Brain microvascular endothelial cell (primary cell): Measurements from ENCODE around the gene NEK2.

ENCODE experiments used
- DNase-seq: peaks from one replicate; pipeline ENCODE4 v3.0.0-alpha.2; 2020
- H3K27ac ChIP-seq: fragments of 250-450 bp; sonication (Bioruptor Pico); 2 replicates; pipeline ENCODE4 v1.5.1; 2020; ENCODE audit warnings: mild to moderate bottlenecking, moderate library complexity
- H3K27me3 ChIP-seq: fragments of 250-450 bp; sonication (Bioruptor Pico); replicated peaks from 2 replicates; pipeline ENCODE4 v1.5.1; 2020; ENCODE audit warnings: mild to moderate bottlenecking
- H3K36me3 ChIP-seq: fragments of 250-450 bp; sonication (Bioruptor Pico); replicated peaks from 2 replicates; pipeline ENCODE4 v1.5.1; 2020; ENCODE audit warnings: mild to moderate bottlenecking
- H3K4me3 ChIP-seq: 2 replicates; pipeline ENCODE4 v1.5.1; 2011; ENCODE audit warnings: low read depth, mild to moderate bottlenecking, control low read depth, low read length, moderate library complexity
- CTCF ChIP-seq: IDR thresholded peaks from 2 replicates; pipeline ENCODE4 v1.5.1; 2011; ENCODE audit warnings: low read depth, mild to moderate bottlenecking, moderate library complexity, low read length, control low read depth, inconsistent platforms; ENCODE audit errors: missing control alignments
- in situ Hi-C: cut with HindIII; loops from 2 replicates; pipeline ENCODE4 v1.10.0; 2017; ENCODE audit warnings: low sequenced_read_pairs, low pct_ligation_motif_present

The NEK2 gene

GRCh38 chr1:211634931-211635330 lies 40.5 kb downstream of the NEK2 start:
- in situ Hi-C loops: no loop called here
- no peak for DNase-seq
- H3K27me3 ChIP-seq: no peaks in the 10 kb centered on the region
- H3K36me3 ChIP-seq: no peaks in the 10 kb centered on the region
- H3K4me3 ChIP-seq: no peak overlapping the region
- H3K27ac ChIP-seq: no peak overlapping the region
- TF ChIP-seq CTCF: no peak

GRCh38 chr1:211634461-211634860 lies 41.0 kb downstream of the NEK2 start:
- no peak for DNase-seq
- H3K36me3 ChIP-seq: no peaks in the 10 kb centered on the region
- no peak for TF ChIP-seq CTCF
- no peak overlapping the region for H3K27ac ChIP-seq
- no peak overlapping the region for H3K4me3 ChIP-seq
- in situ Hi-C loops: no loop called here
- H3K27me3 ChIP-seq: no peaks in the 10 kb centered on the region

GRCh38 chr1:211633524-211633846 lies 41.9 kb downstream of the NEK2 start:
- in situ Hi-C loops: no loop called here
- DNase-seq: no peak
- Histone ChIP-seq H3K27me3 (no peaks in the 10 kb centered on the region), H3K27ac (peak overlapping the region; percentile 70), H3K36me3 (no peaks in the 10 kb centered on the region), H3K4me3 (no peak overlapping the region)
- TF ChIP-seq CTCF: no peak

- Histone ChIP-seq H3K4me3 (no peak overlapping the region), H3K36me3 (no peaks in the 10 kb centered on the region), H3K27ac (peak overlapping the region; percentile 70), H3K27me3 (no peaks in the 10 kb centered on the region)
- TF ChIP-seq CTCF: no peak
- DNase-seq: peak; percentile 78
- in situ Hi-C loops: no loop called here
Measured at GRCh38 chr1:211632808-211633523, 42.5 kb downstream of the NEK2 start.

- in situ Hi-C loops: no loop called here
- DNase-seq: no peak
- H3K27me3 ChIP-seq: no peaks in the 10 kb centered on the region
- no peaks in the 10 kb centered on the region for H3K36me3 ChIP-seq
- H3K4me3 ChIP-seq: no peak overlapping the region
- no peak for TF ChIP-seq CTCF
- peak overlapping the region; percentile 70 for H3K27ac ChIP-seq
Measured at GRCh38 chr1:211632117-211632807, 43.2 kb downstream of the NEK2 start.
